GM19395 (cell line): ENCODE results near the gene AP5S1.

ENCODE experiments used
- ATAC-seq: cut with Tn5 transposase; IDR thresholded peaks from one replicate; pipeline ENCODE4 v1.9.1; 2021; ENCODE audit warnings: mild to moderate bottlenecking, moderate library complexity; ENCODE audit not compliant: unreplicated experiment

The AP5S1 gene

GRCh38 chr20:3871550-3872265, 51.4 kb downstream of the AP5S1 start:
- no peak for ATAC-seq

- no peak for ATAC-seq
Measured at GRCh38 chr20:3873507-3873906, 53.2 kb downstream of the AP5S1 start.

GRCh38 chr20:3874194-3874844, 54.0 kb downstream of the AP5S1 start:
- ATAC-seq, result no peak

GRCh38 chr20:3875378-3875974, 55.1 kb downstream of the AP5S1 start:
- no peak for ATAC-seq

GRCh38 chr20:3876000-3876399, 55.7 kb downstream of the AP5S1 start:
- ATAC-seq, result no peak

- ATAC-seq, result no peak
Measured at GRCh38 chr20:3876676-3877075, 56.3 kb downstream of the AP5S1 start.
